Prostate gland (tissue), 2 donors: ENCODE measurements around the gene SLCO3A1.

Experiments
- CTCF ChIP-seq, 4 experiments: fragments of 200-600 bp in 2 of 4; fragments of 450-650 bp in 2 of 4; sonication (generic) in 2 of 4; IDR thresholded peaks; 1 replicate in 3 of 4; 2 replicates in 1 of 4; pipeline ENCODE4 v1.5.1; 2016 to 2019; ENCODE audit warnings: antibody characterized with exemption in 4 of 4, mild to moderate bottlenecking in 2 of 4, moderate library complexity in 2 of 4
- POLR2A ChIP-seq: fragments of 450-650 bp; IDR thresholded peaks from one replicate; pipeline ENCODE4 v1.6.1; 2016; ENCODE audit warnings: antibody characterized with exemption, mild to moderate bottlenecking
- POLR2AphosphoS5 ChIP-seq: sonication (generic); formaldehyde crosslinking; IDR thresholded peaks from one replicate; pipeline ENCODE4 v1.6.1; 2017; ENCODE audit warnings: antibody characterized with exemption

- TF ChIP-seq CTCF (IDR thresholded peaks at IDR 0.05), result no peak
- no peak for TF ChIP-seq POLR2AphosphoS5
- no peak for TF ChIP-seq POLR2A
Measured at GRCh38 chr15:91950054-91950453, 96.5 kb downstream of the SLCO3A1 start.
